Kidney epithelial cell (primary cell): ENCODE measurements around the gene ETV6. TPM values are rescaled to one million over a fixed set of nuclear protein-coding genes. Genes with fewer than 3 reads are reported as not detected.

ENCODE experiments used
- DNase-seq: peaks from one replicate; pipeline ENCODE4 v3.0.0-alpha.2; 2010; ENCODE audit warnings: low read depth
- H3K27me3 ChIP-seq: 2 replicates; pipeline ENCODE4 v1.6.0; 2011; ENCODE audit warnings: low read length; ENCODE audit not compliant: control insufficient read depth, insufficient read depth
- H3K36me3 ChIP-seq: 2 replicates; pipeline ENCODE4 v1.5.1; 2011; ENCODE audit warnings: low read length; ENCODE audit not compliant: control insufficient read depth, insufficient read depth
- H3K4me3 ChIP-seq: 2 replicates; pipeline ENCODE4 v1.5.1; 2011; ENCODE audit warnings: low read depth, mild to moderate bottlenecking, control low read depth, low read length
- CTCF ChIP-seq: IDR thresholded peaks from 2 replicates; pipeline ENCODE4 v1.5.1; 2011; ENCODE audit warnings: mild to moderate bottlenecking, moderate library complexity, low read length, control low read depth, inconsistent platforms; ENCODE audit not compliant: insufficient read depth, poor library complexity, severe bottlenecking
- total RNA-seq: library from RNA; depleted of rRNA; stranded (reverse); fragments of >200 nt; gene quantifications from 2 replicates; pipeline ENCODE4 v1.2.3, GENCODE V29; 2015

The ETV6 gene
- total RNA-seq, 1 donor from 2014 or later, result 17.6 TPM

GRCh38 chr12:11747969-11748368 is 98.5 kb downstream of the ETV6 start:
- no peak for TF ChIP-seq CTCF
- no peak overlapping the region for H3K4me3 ChIP-seq
- H3K36me3 ChIP-seq, result no peaks in the 10 kb centered on the region
- DNase-seq, result no peak
- H3K27me3 ChIP-seq, result no peaks in the 10 kb centered on the region

- no peaks in the 10 kb centered on the region for H3K27me3 ChIP-seq
- no peak overlapping the region for H3K4me3 ChIP-seq
- H3K36me3 ChIP-seq, result peaks cover 1% of the 10 kb centered on the region
- TF ChIP-seq CTCF, result no peak
- DNase-seq, result no peak
These were observed 99.4 kb downstream of the ETV6 start for GRCh38 chr12:11748903-11749302.

- no peak for TF ChIP-seq CTCF
- Histone ChIP-seq H3K27me3 (no peaks in the 10 kb centered on the region), H3K36me3 (peaks cover 1% of the 10 kb centered on the region), H3K4me3 (no peak overlapping the region)
- no peak for DNase-seq
These were observed 100.6 kb downstream of the ETV6 start for GRCh38 chr12:11749943-11750690.

GRCh38 chr12:11752403-11753149 is 103.1 kb downstream of the ETV6 start:
- Histone ChIP-seq H3K4me3 (no peak overlapping the region), H3K27me3 (no peaks in the 10 kb centered on the region), H3K36me3 (peaks cover 1% of the 10 kb centered on the region)
- no peak for TF ChIP-seq CTCF
- no peak for DNase-seq

- Histone ChIP-seq H3K27me3 (no peaks in the 10 kb centered on the region), H3K4me3 (no peak overlapping the region), H3K36me3 (peaks cover 1% of the 10 kb centered on the region)
- no peak for DNase-seq
- TF ChIP-seq CTCF, result no peak
These were observed 103.7 kb downstream of the ETV6 start for GRCh38 chr12:11753150-11753499.
